GM04504 (cell line): ENCODE results near the gene PADI2.

ENCODE experiments used
- DNase-seq: peaks from one replicate; pipeline ENCODE4 v3.0.0-alpha.2; 2012; ENCODE audit warnings: low read depth

The PADI2 gene

GRCh38 chr1:17018849-17019248, 100.4 kb downstream of the PADI2 start:
- no peak for DNase-seq

- no peak for DNase-seq
These were observed 101.8 kb downstream of the PADI2 start for GRCh38 chr1:17017435-17017834.
